Measurements from ENCODE around the gene UQCRFS1.
"Not testable (repeated sequence)": the region's sequence is repeated elsewhere in the genome, so short reads cannot be mapped to it uniquely, and the experiment has no call there.

The UQCRFS1 gene

GRCh38 chr19:29212648-29213573, at the start of gene UQCRFS1:
Gene UQCRFS1, minus strand, starts transcription at chr19:29213151. Its CDS starts 33 bp downstream, at chr19:29213118.
- Mint-ChIP-seq H3K4me3 (peak within 1 kb of the TSS; percentile 92), H3K36me3 (ENCODE audit: low read depth) (peaks cover 36% of the 10 kb centered on the region), H3K27me3 (no peaks in the 10 kb centered on the region), H3K4me1 (peaks cover 46% of the 10 kb centered on the region), H3K9me3 (peaks cover 4% of the 10 kb centered on the region), H3K27ac (peak within 1 kb of the TSS; percentile 90)
- ATAC-seq = peak; percentile 99
- peak; percentile 96 for DNase-seq

DNA sequence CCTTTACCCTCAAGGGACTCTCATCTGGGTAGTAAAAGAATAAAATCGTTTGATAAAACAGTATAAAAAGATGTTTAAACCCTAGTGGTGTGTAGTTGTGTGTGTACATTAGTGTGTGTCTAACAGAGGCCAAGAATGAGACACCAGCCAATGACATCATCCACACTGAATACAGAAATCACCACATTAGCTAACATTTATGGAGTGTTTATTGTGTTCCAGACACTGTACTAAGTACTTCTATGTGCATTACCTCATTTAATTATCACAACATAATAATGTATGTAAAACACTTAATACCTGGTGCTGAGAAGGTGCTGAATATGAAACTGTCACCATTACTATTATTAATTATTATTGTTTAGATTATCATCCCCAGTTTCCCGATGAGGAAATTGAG, 49.1 kb upstream of the UQCRFS1 start:
- Mint-ChIP-seq H3K4me3 (no peak overlapping the region), H3K9me3 (no peaks in the 10 kb centered on the region), H3K4me1 (no peaks in the 10 kb centered on the region), H3K36me3 (ENCODE audit: low read depth) (no peaks in the 10 kb centered on the region), H3K27me3 (peaks cover 5% of the 10 kb centered on the region), H3K27ac (no peak overlapping the region)
- DNase-seq (no peak), ATAC-seq (no peak)

GRCh38 chr19:29260477-29261317, 47.7 kb upstream of the UQCRFS1 start:
- ATAC-seq = no peak
- peaks cover 8% of the 10 kb centered on the region for H3K27me3 Mint-ChIP-seq
- H3K36me3 Mint-ChIP-seq (ENCODE audit: low read depth) = no peaks in the 10 kb centered on the region
- H3K27ac Mint-ChIP-seq = no peak overlapping the region
- no peaks in the 10 kb centered on the region for H3K9me3 Mint-ChIP-seq
- no peaks in the 10 kb centered on the region for H3K4me1 Mint-ChIP-seq
- peak; percentile 50 for DNase-seq
- H3K4me3 Mint-ChIP-seq = no peak overlapping the region

- Mint-ChIP-seq H3K4me1 (no peaks in the 10 kb centered on the region), H3K9me3 (no peaks in the 10 kb centered on the region), H3K27ac (no peak overlapping the region), H3K36me3 (ENCODE audit: low read depth) (no peaks in the 10 kb centered on the region), H3K4me3 (no peak overlapping the region), H3K27me3 (peaks cover 8% of the 10 kb centered on the region)
- DNase-seq (no peak), ATAC-seq (no peak)
These were observed 46.9 kb upstream of the UQCRFS1 start for GRCh38 chr19:29259867-29260281.

- Mint-ChIP-seq H3K9me3 (no peaks in the 10 kb centered on the region), H3K36me3 (ENCODE audit: low read depth) (no peaks in the 10 kb centered on the region), H3K4me3 (no peak overlapping the region), H3K27ac (no peak overlapping the region), H3K27me3 (peaks cover 11% of the 10 kb centered on the region), H3K4me1 (no peaks in the 10 kb centered on the region)
- ATAC-seq (no peak), DNase-seq (no peak)
These were observed 46.2 kb upstream of the UQCRFS1 start for GRCh38 chr19:29259153-29259552.

- Mint-ChIP-seq H3K27me3 (peaks cover 6% of the 10 kb centered on the region), H3K9me3 (no peaks in the 10 kb centered on the region), H3K36me3 (ENCODE audit: low read depth) (no peaks in the 10 kb centered on the region), H3K27ac (no peak overlapping the region), H3K4me1 (no peaks in the 10 kb centered on the region), H3K4me3 (no peak overlapping the region)
- DNase-seq = no peak
- ATAC-seq = no peak
These were observed 43.6 kb upstream of the UQCRFS1 start for GRCh38 chr19:29256516-29256915.

- peaks cover 6% of the 10 kb centered on the region for H3K27me3 Mint-ChIP-seq
- no peak for ATAC-seq
- no peak overlapping the region for H3K27ac Mint-ChIP-seq
- no peaks in the 10 kb centered on the region for H3K36me3 Mint-ChIP-seq (ENCODE audit: low read depth)
- H3K4me3 Mint-ChIP-seq = no peak overlapping the region
- no peaks in the 10 kb centered on the region for H3K9me3 Mint-ChIP-seq
- DNase-seq = no peak
- no peaks in the 10 kb centered on the region for H3K4me1 Mint-ChIP-seq
These were observed 43.0 kb upstream of the UQCRFS1 start for GRCh38 chr19:29255912-29256311.

GRCh38 chr19:29255006-29255405, 42.1 kb upstream of the UQCRFS1 start:
- Mint-ChIP-seq H3K27ac (no peak overlapping the region), H3K27me3 (peaks cover 7% of the 10 kb centered on the region), H3K9me3 (no peaks in the 10 kb centered on the region), H3K4me3 (no peak overlapping the region), H3K36me3 (ENCODE audit: low read depth) (no peaks in the 10 kb centered on the region), H3K4me1 (no peaks in the 10 kb centered on the region)
- no peak for ATAC-seq
- no peak for DNase-seq

GRCh38 chr19:29249798-29250197, 36.8 kb upstream of the UQCRFS1 start:
- H3K27me3 Mint-ChIP-seq = peaks cover 21% of the 10 kb centered on the region
- not testable (repeated sequence) for ATAC-seq; H3K9me3 Mint-ChIP-seq; H3K27ac Mint-ChIP-seq; H3K4me3 Mint-ChIP-seq; H3K36me3 Mint-ChIP-seq (ENCODE audit: low read depth); H3K4me1 Mint-ChIP-seq; DNase-seq

DNA sequence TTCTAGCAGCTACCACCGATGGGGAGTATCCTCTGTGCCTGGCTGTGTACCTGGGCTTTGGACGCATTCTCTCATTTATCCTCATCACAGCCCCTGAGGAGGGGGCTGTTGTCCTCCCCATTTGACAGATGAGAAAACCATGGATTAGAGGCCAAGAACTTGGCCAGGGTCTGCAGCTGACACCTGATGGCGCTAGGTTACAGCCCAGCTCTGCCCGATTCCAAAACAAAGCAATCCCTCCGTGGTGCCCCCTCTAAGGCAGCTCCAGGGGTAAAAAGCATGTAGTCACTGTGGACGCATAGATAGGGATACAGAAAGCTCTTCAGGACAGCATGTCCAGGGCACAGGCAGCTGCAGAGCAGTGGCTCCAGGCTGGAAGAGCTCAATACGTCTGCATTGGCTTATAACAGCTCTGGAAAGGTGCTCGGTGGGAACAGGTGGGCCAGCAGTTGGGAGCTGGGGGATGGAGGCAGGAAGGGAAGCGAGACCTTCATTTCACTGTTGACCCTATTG, 35.4 kb upstream of the UQCRFS1 start:
- H3K27me3 Mint-ChIP-seq = peaks cover 18% of the 10 kb centered on the region
- no peak for DNase-seq
- H3K9me3 Mint-ChIP-seq = no peaks in the 10 kb centered on the region
- H3K36me3 Mint-ChIP-seq (ENCODE audit: low read depth) = no peaks in the 10 kb centered on the region
- H3K27ac Mint-ChIP-seq = no peak overlapping the region
- no peak overlapping the region for H3K4me3 Mint-ChIP-seq
- H3K4me1 Mint-ChIP-seq = no peaks in the 10 kb centered on the region
- no peak for ATAC-seq

DNA sequence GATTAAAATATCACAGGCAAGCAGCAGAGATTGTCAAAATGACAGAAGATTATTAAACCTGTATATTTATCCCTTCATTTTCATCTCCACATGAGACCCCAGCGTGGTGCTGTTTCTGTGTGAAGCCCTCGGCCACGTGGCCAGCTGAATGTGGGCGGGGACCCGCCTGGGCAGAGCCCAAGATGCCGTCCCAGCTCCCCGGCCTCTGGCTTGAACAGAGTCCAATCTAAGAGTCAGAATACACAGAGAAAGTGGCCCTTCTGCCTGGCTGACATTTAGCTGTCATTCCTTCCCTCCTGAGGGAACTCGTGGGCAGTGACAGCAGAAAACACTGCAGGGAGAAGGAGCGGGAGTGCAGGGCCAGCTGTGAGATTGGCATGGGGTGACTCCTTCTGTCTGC, 34.9 kb upstream of the UQCRFS1 start:
- no peaks in the 10 kb centered on the region for H3K4me1 Mint-ChIP-seq
- H3K36me3 Mint-ChIP-seq (ENCODE audit: low read depth) = no peaks in the 10 kb centered on the region
- ATAC-seq = no peak
- H3K27me3 Mint-ChIP-seq = peaks cover 20% of the 10 kb centered on the region
- H3K27ac Mint-ChIP-seq = no peak overlapping the region
- no peak overlapping the region for H3K4me3 Mint-ChIP-seq
- H3K9me3 Mint-ChIP-seq = no peaks in the 10 kb centered on the region
- no peak for DNase-seq

DNA sequence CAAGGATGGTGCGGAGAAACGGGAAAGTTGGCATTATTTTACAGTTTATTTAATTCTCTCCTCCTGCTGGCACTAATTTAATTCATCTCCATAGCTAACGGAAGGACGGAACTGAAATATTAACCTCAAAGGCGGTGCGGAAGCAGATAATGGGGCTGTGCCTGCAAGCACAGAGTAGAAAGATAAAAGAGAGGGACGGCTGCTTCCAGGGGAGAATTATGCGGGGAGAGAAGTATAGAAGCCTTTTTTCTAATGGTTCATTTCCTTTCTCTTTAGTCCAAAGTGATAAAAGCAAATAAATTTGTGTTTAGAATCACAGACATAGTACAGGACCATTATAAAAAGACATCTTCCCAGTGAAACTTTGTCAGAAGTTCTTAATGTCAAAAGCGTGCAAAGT, 34.5 kb upstream of the UQCRFS1 start:
- H3K27ac Mint-ChIP-seq = no peak overlapping the region

GRCh38 chr19:29247051-29247450, 34.1 kb upstream of the UQCRFS1 start:
- no peaks in the 10 kb centered on the region for H3K36me3 Mint-ChIP-seq (ENCODE audit: low read depth)
- peaks cover 21% of the 10 kb centered on the region for H3K27me3 Mint-ChIP-seq
- no peak overlapping the region for H3K27ac Mint-ChIP-seq
- DNase-seq = no peak
- no peak overlapping the region for H3K4me3 Mint-ChIP-seq
- ATAC-seq = no peak
- no peaks in the 10 kb centered on the region for H3K9me3 Mint-ChIP-seq
- no peaks in the 10 kb centered on the region for H3K4me1 Mint-ChIP-seq

More for the DNA sequence above, 34.5 kb upstream of the UQCRFS1 start:
- Mint-ChIP-seq H3K36me3 (ENCODE audit: low read depth) (no peaks in the 10 kb centered on the region), H3K4me3 (no peak overlapping the region), H3K4me1 (no peaks in the 10 kb centered on the region), H3K9me3 (no peaks in the 10 kb centered on the region), H3K27me3 (peaks cover 21% of the 10 kb centered on the region)
- DNase-seq (no peak), ATAC-seq (no peak)

GRCh38 chr19:29245215-29245614, 32.3 kb upstream of the UQCRFS1 start:
- H3K27ac Mint-ChIP-seq = no peak overlapping the region
- no peaks in the 10 kb centered on the region for H3K36me3 Mint-ChIP-seq (ENCODE audit: low read depth)
- H3K4me1 Mint-ChIP-seq = no peaks in the 10 kb centered on the region
- no peak overlapping the region for H3K4me3 Mint-ChIP-seq
- H3K9me3 Mint-ChIP-seq = no peaks in the 10 kb centered on the region
- ATAC-seq (no peak), DNase-seq (no peak)
- H3K27me3 Mint-ChIP-seq = peaks cover 24% of the 10 kb centered on the region

GRCh38 chr19:29241324-29241723, 28.4 kb upstream of the UQCRFS1 start:
- Mint-ChIP-seq H3K4me1 (no peaks in the 10 kb centered on the region), H3K27ac (no peak overlapping the region), H3K36me3 (ENCODE audit: low read depth) (no peaks in the 10 kb centered on the region), H3K27me3 (peaks cover 17% of the 10 kb centered on the region), H3K9me3 (peaks cover 5% of the 10 kb centered on the region), H3K4me3 (no peak overlapping the region)
- no peak for DNase-seq
- no peak for ATAC-seq

Data from activated naive CD8-positive, alpha-beta T cell treated with anti-CD3 and anti-CD28 coated beads, Interleukin-2, amount 50 U/mL, for 24 hours (primary cell).